Tibial artery (tissue), 4 donors: ENCODE results near the gene CXorf65.

Source experiments
- DNase-seq, 2 donors: peaks; one replicate each; pipeline ENCODE4 v3.0.0-alpha.2; 2019
- H3K27ac ChIP-seq, 2 donors: fragments of 200-600 bp; sonication (generic) in 1 of 2; 1 replicate in 1 of 2; 2 replicates in 1 of 2; pipeline ENCODE4 v1.5.1; 2018 to 2019; ENCODE audit warnings: mild to moderate bottlenecking in 1 of 2
- H3K27me3 ChIP-seq, 2 donors: fragments of 200-600 bp; sonication (generic) in 1 of 2; one replicate each; pipeline versions ENCODE4 v1.5.1 to v1.6.0; 2016 to 2019
- H3K36me3 ChIP-seq, 3 donors: fragments of 200-600 bp; sonication (generic) in 2 of 3; one replicate each; pipeline ENCODE4 v1.5.1; 2016 to 2019; ENCODE audit warnings: mild to moderate bottlenecking in 2 of 3
- H3K4me1 ChIP-seq, 4 donors: fragments of 200-600 bp; sonication (generic) in 2 of 4; 1 replicate in 3 of 4; 2 replicates in 1 of 4; pipeline ENCODE4 v1.5.1; 2016 to 2019
- H3K4me3 ChIP-seq, 2 donors: fragments of 200-600 bp; sonication (generic) in 1 of 2; 1 replicate in 1 of 2; 2 replicates in 1 of 2; pipeline ENCODE4 v1.5.1; 2018 to 2019; ENCODE audit warnings: mild to moderate bottlenecking in 2 of 2
- H3K9me3 ChIP-seq, 3 donors: fragments of 200-600 bp; sonication (generic) in 1 of 3; one replicate each; pipeline ENCODE4 v1.5.1; 2016 to 2019
- intact Hi-C: fragments of 100-400 bp; cut with DNase I; formaldehyde crosslinking; loops from one replicate; pipeline ENCODE4 v1.15.0; 2023; ENCODE audit warnings: low total_unique reads
- TF ChIP-seq, protein P1 (sequence below), 2 experiments: fragments of 200-600 bp in 1 of 2; fragments of 450-650 bp in 1 of 2; IDR thresholded peaks; one replicate each; pipeline ENCODE4 v1.5.1; 2017 to 2019; ENCODE audit warnings: antibody characterized with exemption in 2 of 2, mild to moderate bottlenecking in 1 of 2, moderate library complexity in 1 of 2

CXorf65 gene

DNA sequence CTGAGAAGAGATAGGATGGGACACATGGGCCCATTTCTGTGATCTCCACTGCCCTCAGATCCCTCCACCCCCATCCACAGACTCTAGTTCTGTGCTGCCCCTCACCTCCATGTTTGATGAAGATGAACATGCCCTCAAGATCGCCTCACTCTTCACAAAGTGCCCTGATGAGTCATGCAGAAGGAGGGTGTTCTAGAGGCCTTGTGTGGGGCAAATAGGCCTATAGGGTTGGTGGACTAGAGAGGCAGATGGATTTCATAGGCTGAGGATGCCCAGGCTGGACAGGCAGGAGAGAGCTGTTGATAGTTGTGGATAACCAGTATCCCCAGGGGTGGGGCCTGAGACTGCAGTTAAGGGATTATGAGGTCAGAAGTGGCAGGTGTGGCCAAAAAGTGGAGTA is at the start of gene CXorf65:
Gene CXorf65 (minus strand): TSS at position 314 of the 400 bp plus-strand sequence. CDS start 184 bp downstream, at position 130.
- H3K4me3 ChIP-seq: no peak within 1 kb of the TSS
- no peaks in the 10 kb centered on the region for H3K4me1 ChIP-seq
- intact Hi-C loops: no loop called here
- no peak within 1 kb of the TSS for H3K27ac ChIP-seq
- no peaks in the 10 kb centered on the region for H3K9me3 ChIP-seq
- no peaks in the 10 kb centered on the region for H3K36me3 ChIP-seq
- H3K27me3 ChIP-seq: no peaks in the 10 kb centered on the region
- DNase-seq: no peak
- TF ChIP-seq, protein P1, sequence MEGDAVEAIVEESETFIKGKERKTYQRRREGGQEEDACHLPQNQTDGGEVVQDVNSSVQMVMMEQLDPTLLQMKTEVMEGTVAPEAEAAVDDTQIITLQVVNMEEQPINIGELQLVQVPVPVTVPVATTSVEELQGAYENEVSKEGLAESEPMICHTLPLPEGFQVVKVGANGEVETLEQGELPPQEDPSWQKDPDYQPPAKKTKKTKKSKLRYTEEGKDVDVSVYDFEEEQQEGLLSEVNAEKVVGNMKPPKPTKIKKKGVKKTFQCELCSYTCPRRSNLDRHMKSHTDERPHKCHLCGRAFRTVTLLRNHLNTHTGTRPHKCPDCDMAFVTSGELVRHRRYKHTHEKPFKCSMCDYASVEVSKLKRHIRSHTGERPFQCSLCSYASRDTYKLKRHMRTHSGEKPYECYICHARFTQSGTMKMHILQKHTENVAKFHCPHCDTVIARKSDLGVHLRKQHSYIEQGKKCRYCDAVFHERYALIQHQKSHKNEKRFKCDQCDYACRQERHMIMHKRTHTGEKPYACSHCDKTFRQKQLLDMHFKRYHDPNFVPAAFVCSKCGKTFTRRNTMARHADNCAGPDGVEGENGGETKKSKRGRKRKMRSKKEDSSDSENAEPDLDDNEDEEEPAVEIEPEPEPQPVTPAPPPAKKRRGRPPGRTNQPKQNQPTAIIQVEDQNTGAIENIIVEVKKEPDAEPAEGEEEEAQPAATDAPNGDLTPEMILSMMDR (IDR thresholded peaks at IDR 0.05): no peak

DNA sequence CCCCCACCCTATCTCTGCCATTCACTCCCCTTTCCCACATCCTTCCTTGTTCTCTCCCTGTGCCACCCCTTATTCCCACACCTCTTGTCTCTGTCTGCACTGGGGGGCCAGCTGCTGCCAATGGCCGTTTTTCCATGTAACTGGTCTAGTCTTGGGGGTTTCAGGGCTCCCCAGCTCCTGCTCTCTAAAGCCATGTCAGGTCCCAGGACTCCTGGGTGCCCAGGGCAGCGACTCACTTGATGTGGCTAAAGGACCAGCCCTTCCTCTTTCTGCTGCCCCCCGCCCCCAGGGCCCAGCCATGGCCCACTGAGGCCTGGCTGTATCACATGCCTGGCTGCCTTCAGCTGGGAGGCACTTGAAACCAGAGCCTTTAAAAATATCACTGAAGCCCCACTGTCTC is 48.1 kb upstream of the CXorf65 start:
- no peak for DNase-seq
- no peaks in the 10 kb centered on the region for H3K27me3 ChIP-seq
- no peaks in the 10 kb centered on the region for H3K9me3 ChIP-seq
- no peak overlapping the region for H3K27ac ChIP-seq
- no peaks in the 10 kb centered on the region for H3K36me3 ChIP-seq
- no peaks in the 10 kb centered on the region for H3K4me1 ChIP-seq
- intact Hi-C loops: no loop called here
- TF ChIP-seq, protein P1 (IDR thresholded peaks at IDR 0.05): no peak
- no peak overlapping the region for H3K4me3 ChIP-seq

DNA sequence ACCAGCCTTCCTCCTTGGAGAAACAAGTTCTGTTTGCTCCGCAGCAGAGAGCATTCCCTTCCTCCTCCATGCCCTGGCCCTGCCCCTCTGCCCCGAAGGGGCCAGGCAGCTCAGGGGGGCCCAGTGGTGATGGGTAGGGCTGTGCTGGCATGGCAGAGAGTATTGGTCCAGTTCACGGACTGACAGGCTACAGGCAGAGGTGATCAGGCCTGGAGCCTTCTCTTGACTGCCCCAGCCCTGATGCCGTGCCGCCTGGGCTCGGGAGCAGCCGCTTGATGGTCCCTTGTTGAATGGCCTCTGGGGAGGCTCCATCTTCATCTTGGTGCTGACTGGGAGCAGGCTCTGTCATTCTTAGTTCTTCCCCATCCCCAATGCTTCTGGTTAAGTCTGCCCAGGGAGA is 47.7 kb upstream of the CXorf65 start:
- DNase-seq: no peak
- intact Hi-C loops: no loop called here
- H3K4me1 ChIP-seq: no peaks in the 10 kb centered on the region
- H3K36me3 ChIP-seq: no peaks in the 10 kb centered on the region
- H3K27me3 ChIP-seq: no peaks in the 10 kb centered on the region
- TF ChIP-seq, protein P1 (IDR thresholded peaks at IDR 0.05): no peak
- H3K9me3 ChIP-seq: no peaks in the 10 kb centered on the region
- H3K4me3 ChIP-seq: no peak overlapping the region
- no peak overlapping the region for H3K27ac ChIP-seq

DNA sequence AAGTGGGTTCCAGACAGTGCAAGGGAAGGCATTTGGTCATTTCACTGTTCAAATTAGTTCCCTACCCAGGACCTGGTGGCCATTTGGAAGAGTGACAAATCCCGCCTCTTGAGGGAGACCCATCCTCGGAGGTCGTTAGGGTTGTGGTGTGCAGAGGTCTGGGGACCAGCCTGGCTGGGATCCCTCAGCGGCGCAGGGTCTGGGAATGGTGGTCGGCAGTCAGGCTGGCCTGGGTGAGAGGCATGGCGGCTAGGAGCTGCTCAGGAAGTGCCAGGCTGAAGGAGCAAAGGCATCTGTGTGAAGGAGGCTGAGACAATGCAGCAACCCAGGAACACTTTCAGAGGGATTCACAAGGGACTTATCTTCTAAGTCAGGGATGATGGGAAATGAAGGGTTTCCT is 44.8 kb upstream of the CXorf65 start:
- TF ChIP-seq, protein P1 (IDR thresholded peaks at IDR 0.05): no peak
- Histone ChIP-seq H3K36me3 (no peaks in the 10 kb centered on the region), H3K4me3 (no peak overlapping the region), H3K27me3 (no peaks in the 10 kb centered on the region), H3K27ac (no peak overlapping the region), H3K9me3 (no peaks in the 10 kb centered on the region), H3K4me1 (peaks cover 0 to 5% (median 0%) of the 10 kb centered on the region in 4 donors)
- DNase-seq: no peak
- intact Hi-C loops: no loop called here

DNA sequence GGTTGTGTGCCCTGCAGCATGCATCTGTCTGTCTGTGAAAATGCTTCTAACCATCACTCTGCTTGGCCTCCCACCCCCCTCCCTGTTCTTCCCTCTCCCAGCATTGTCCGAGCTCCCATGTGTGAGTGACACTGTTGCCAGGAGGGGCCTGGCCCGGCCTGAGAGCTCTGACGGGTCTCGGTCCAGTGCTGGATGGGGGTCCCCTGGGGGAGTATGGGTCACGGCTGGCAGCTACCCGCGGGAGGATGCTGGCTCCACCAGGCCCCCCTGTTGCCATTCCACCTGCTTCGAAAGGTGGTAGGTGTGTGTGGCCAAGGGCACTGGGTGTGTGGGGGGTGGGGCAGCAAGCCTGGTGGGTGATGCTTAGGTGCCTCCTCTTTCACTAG is 41.7 kb upstream of the CXorf65 start:
- no peaks in the 10 kb centered on the region for H3K9me3 ChIP-seq
- no peak for DNase-seq
- H3K4me1 ChIP-seq: peaks cover 0 to 31% (median 12%) of the 10 kb centered on the region in 4 donors
- no peak overlapping the region for H3K4me3 ChIP-seq
- H3K27ac ChIP-seq: no peak overlapping the region
- no peaks in the 10 kb centered on the region for H3K36me3 ChIP-seq
- TF ChIP-seq, protein P1 (IDR thresholded peaks at IDR 0.05): no peak
- H3K27me3 ChIP-seq: no peaks in the 10 kb centered on the region
- intact Hi-C loops: no loop called here
